ENCODE measurements around the gene ST6GAL2.

ST6GAL2 gene

DNA sequence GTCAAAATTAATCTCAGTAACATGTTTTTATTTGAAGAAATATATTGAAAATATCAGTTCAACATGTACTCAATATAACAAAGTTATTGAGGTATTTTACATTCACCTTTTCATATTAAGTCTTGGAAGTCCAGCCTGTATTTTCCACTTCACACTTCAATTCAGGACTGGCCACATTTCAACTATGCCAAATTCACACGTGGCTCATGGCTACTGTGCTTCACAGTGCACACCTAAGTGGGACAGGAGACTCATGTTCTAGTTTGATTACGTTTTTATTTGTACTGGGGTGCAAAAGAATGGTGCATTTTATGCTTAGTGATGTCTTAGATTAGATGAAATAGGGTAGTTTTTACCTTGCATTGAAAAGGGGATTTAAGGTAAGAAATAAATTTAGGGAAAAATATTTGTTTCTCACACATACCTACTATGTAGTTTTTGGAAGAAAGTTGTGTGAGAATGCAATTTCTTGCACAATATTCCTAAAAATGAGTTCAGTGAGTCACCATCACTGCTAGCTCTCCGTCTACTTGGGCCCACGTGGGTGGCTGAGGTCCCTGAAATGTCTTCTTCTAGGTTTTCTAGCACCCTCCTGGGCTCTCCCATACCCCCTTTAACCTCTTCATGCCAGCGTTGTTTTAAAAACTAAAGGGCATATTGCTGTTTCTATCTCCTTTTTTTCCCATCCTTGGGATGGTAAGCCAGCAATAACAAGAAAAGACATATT is 87.0 kb downstream of the ST6GAL2 start:
- Histone ChIP-seq H3K27ac (ENCODE audit: extremely low read depth, low read depth, low read length) (no peak overlapping the region), H3K9me3 (ENCODE audit: control insufficient read depth, insufficient read depth, low read depth, low read length) (no peaks in the 10 kb centered on the region), H3K36me3 (ENCODE audit: control insufficient read depth in 2 of 2, insufficient read depth in 1 of 2, low read length in 2 of 2) (no peaks in the 10 kb centered on the region), H3K4me3 (ENCODE audit: low read depth, low read length) (no peak overlapping the region), H3K4me1 (ENCODE audit: control insufficient read depth, insufficient read depth, low read length) (no peaks in the 10 kb centered on the region)
- ChIA-PET CTCF (no interaction called here), POLR2A (no interaction called here)
- no peak for TF ChIP-seq ZNF548 (tag by site-specific recombination; IDR thresholded peaks at IDR 0.05)
- TF ChIP-seq ZFP37 (tag by site-specific recombination; IDR thresholded peaks at IDR 0.05), result no peak
- TF ChIP-seq, protein P1, sequence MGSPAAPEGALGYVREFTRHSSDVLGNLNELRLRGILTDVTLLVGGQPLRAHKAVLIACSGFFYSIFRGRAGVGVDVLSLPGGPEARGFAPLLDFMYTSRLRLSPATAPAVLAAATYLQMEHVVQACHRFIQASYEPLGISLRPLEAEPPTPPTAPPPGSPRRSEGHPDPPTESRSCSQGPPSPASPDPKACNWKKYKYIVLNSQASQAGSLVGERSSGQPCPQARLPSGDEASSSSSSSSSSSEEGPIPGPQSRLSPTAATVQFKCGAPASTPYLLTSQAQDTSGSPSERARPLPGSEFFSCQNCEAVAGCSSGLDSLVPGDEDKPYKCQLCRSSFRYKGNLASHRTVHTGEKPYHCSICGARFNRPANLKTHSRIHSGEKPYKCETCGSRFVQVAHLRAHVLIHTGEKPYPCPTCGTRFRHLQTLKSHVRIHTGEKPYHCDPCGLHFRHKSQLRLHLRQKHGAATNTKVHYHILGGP (tag by site-specific recombination; IDR thresholded peaks at IDR 0.05), result no peak
- TF ChIP-seq, protein P2, sequence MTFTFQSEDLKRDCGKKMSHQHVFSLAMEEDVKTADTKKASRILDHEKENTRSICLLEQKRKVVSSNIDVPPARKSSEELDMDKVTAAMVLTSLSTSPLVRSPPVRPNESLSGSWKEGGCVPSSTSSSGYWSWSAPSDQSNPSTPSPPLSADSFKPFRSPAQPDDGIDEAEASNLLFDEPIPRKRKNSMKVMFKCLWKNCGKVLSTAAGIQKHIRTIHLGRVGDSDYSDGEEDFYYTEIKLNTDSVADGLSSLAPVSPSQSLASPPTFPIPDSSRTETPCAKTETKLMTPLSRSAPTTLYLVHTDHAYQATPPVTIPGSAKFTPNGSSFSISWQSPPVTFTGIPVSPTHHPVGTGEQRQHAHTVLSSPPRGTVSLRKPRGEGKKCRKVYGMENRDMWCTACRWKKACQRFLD (tag by site-specific recombination; IDR thresholded peaks at IDR 0.05), result no peak
- TF ChIP-seq ZNF670 (tag by site-specific recombination; IDR thresholded peaks at IDR 0.05; ENCODE audit: low read depth), result no peak
- TF ChIP-seq IKZF3 (tag by site-specific recombination; IDR thresholded peaks at IDR 0.05), result no peak
- no peak for TF ChIP-seq WT1 (tag by site-specific recombination; IDR thresholded peaks at IDR 0.05)
- TF ChIP-seq ELK4 (IDR thresholded peaks at IDR 0.05; ENCODE audit: borderline replicate concordance, low read depth, low read length), result no peak
- TF ChIP-seq KLF8 (tag by site-specific recombination; IDR thresholded peaks at IDR 0.05), result no peak

GRCh38 chr2:106797494-106797893 is 88.5 kb downstream of the ST6GAL2 start:
- ChIA-PET CTCF (interaction anchor here (0.6 to 0.7 kb wide), 2 partner anchors 57 to 1327 kb away, joined by 3 to 5 read pairs; no protein-coding TSS in a partner anchor), POLR2A (no interaction called here)
- Histone ChIP-seq H3K4me1 (ENCODE audit: control insufficient read depth, insufficient read depth, low read length) (no peaks in the 10 kb centered on the region), H3K27ac (ENCODE audit: extremely low read depth, low read depth, low read length) (no peak overlapping the region), H3K9me3 (ENCODE audit: control insufficient read depth, insufficient read depth, low read depth, low read length) (no peaks in the 10 kb centered on the region), H3K36me3 (ENCODE audit: control insufficient read depth in 2 of 2, insufficient read depth in 1 of 2, low read length in 2 of 2) (no peaks in the 10 kb centered on the region), H3K4me3 (ENCODE audit: low read depth, low read length) (no peak overlapping the region)
- no peak for TF ChIP-seq ZBTB7A (tag by site-specific recombination; IDR thresholded peaks at IDR 0.05; ENCODE audit: low read depth)
- TF ChIP-seq ZNF529 (tag by site-specific recombination; IDR thresholded peaks at IDR 0.05; ENCODE audit: insufficient replicate concordance), result no peak
- no peak for TF ChIP-seq ZFP3 (tag by site-specific recombination; IDR thresholded peaks at IDR 0.05; ENCODE audit: low read depth)
- no peak for TF ChIP-seq ZNF670 (tag by site-specific recombination; IDR thresholded peaks at IDR 0.05; ENCODE audit: low read depth)
- TF ChIP-seq ZNF391 (tag by site-specific recombination; IDR thresholded peaks at IDR 0.05; ENCODE audit: borderline replicate concordance, low read depth), result no peak
- no peak for TF ChIP-seq ZNF664 (tag by site-specific recombination; IDR thresholded peaks at IDR 0.05)
- TF ChIP-seq ZNF629 (tag by site-specific recombination; IDR thresholded peaks at IDR 0.05), result no peak
- TF ChIP-seq, protein P2 (tag by site-specific recombination; IDR thresholded peaks at IDR 0.05), result no peak
- no peak for TF ChIP-seq ZFHX2 (tag by site-specific recombination; conservative IDR thresholded peaks at IDR 0.05)
- TF ChIP-seq ZNF658 (tag by site-specific recombination; IDR thresholded peaks at IDR 0.05), result no peak
- TF ChIP-seq HIC1 (tag by site-specific recombination; IDR thresholded peaks at IDR 0.05), result no peak
- TF ChIP-seq ZNF510 (tag by site-specific recombination; IDR thresholded peaks at IDR 0.05; ENCODE audit: insufficient replicate concordance), result no peak
- TF ChIP-seq ZNF169 (tag by site-specific recombination; IDR thresholded peaks at IDR 0.05), result no peak
- TF ChIP-seq, protein P3, sequence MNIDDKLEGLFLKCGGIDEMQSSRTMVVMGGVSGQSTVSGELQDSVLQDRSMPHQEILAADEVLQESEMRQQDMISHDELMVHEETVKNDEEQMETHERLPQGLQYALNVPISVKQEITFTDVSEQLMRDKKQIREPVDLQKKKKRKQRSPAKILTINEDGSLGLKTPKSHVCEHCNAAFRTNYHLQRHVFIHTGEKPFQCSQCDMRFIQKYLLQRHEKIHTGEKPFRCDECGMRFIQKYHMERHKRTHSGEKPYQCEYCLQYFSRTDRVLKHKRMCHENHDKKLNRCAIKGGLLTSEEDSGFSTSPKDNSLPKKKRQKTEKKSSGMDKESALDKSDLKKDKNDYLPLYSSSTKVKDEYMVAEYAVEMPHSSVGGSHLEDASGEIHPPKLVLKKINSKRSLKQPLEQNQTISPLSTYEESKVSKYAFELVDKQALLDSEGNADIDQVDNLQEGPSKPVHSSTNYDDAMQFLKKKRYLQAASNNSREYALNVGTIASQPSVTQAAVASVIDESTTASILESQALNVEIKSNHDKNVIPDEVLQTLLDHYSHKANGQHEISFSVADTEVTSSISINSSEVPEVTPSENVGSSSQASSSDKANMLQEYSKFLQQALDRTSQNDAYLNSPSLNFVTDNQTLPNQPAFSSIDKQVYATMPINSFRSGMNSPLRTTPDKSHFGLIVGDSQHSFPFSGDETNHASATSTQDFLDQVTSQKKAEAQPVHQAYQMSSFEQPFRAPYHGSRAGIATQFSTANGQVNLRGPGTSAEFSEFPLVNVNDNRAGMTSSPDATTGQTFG (tag by site-specific recombination; IDR thresholded peaks at IDR 0.05; ENCODE audit: borderline replicate concordance), result no peak
- TF ChIP-seq ZNF837 (tag by site-specific recombination; IDR thresholded peaks at IDR 0.05), result no peak
- TF ChIP-seq ZNF24 (tag by site-specific recombination; IDR thresholded peaks at IDR 0.05), result no peak
- TF ChIP-seq ZNF677 (tag by site-specific recombination; IDR thresholded peaks at IDR 0.05), result no peak
- TF ChIP-seq ZNF16 (tag by site-specific recombination; IDR thresholded peaks at IDR 0.05; ENCODE audit: low read depth), result no peak
